Fibroblast of skin of back (primary cell): Measurements from ENCODE around the gene EDA2R. TPM values are rescaled to one million over a fixed set of nuclear protein-coding genes. Genes with fewer than 3 reads are reported as not detected.
A peak's percentile ranks its signal among the peaks of the same experiment; 100 is the strongest.

Source experiments
- DNase-seq: peaks from one replicate; pipeline ENCODE4 v3.0.0-alpha.2; 2013
- polyA plus RNA-seq, 2 experiments: library from polyadenylated mRNA; unstranded; fragments of 120-200 nt; gene quantifications; one replicate each; pipeline ENCODE4 v1.2.1, GENCODE V29; 2013; ENCODE audit not compliant: insufficient read length in 2 of 2

Gene EDA2R, protein sequence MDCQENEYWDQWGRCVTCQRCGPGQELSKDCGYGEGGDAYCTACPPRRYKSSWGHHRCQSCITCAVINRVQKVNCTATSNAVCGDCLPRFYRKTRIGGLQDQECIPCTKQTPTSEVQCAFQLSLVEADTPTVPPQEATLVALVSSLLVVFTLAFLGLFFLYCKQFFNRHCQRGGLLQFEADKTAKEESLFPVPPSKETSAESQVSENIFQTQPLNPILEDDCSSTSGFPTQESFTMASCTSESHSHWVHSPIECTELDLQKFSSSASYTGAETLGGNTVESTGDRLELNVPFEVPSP
- polyA plus RNA-seq (2013, experiment 1 of 2; ENCODE audit: insufficient read length) = 8.2 TPM
- 9.5 TPM for polyA plus RNA-seq (2013, experiment 2 of 2; ENCODE audit: insufficient read length)

DNA sequence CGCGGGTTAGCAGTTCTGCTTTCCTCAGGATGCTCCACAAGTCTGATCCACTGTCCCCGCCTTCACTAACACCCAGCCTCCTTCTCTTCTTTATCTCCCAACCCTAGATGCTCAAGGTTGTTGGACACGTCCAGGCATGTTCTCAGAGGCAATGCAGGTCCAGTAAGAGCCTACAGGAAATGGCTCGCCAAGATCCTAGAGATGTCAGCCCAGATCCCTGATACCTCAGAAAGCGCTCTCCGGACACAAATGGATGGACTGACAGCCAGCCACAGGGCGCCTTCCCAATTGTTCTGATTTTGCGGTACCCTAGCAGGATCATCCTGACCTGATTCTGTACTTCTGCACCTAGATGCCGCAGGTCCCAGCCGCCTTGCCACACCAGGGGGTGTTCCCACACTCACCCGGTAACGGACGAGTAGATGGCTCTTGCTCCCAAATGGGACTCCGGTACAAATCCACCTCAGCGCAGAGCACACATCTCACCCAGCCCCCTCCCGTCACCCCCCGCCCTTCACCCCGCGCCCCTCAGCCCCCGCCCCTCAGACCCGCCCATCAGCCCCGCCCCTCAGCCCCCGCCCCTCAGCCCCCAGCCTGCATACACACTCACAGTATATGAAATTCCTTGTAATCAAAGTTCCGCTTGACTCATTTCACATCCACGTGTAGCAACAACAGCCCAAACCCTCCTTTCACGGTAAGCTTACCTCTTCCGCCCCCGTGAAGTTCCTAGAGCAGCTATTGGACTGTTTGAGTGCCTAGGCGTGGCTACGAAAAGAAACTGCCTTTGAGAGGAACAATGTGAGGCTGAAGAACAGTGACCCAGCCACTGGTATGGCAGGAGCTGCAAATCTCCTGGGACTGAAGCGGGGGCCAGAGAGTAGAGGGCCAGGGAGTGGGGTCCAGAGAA lies at the start of gene EDA2R:
TSS of gene EDA2R (minus strand) at position 488 of the 910 bp plus-strand sequence. CDS start 23,058 bp downstream, outside the sequence.
- DNase-seq = peak; percentile 88

DNA sequence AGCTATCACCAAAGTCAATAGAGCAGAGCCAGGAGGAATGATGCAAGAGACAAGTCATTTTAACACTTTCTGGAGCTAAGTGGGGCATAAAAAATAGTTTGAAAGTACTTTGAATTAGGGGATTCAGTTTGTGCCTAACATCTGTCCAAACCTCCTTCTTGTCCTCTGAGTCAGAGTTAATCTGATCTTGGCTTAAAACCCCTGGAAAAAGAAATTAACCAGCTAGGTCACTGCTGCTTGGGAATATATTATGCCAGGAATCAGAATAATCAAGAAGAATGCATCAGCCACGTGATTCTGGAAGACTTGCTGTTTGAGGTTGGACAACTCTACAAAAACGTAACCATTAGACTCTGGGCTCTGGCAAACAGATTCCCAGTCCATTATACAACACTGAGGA lies 45.3 kb upstream of the EDA2R start:
- peak; percentile 1 for DNase-seq

DNA sequence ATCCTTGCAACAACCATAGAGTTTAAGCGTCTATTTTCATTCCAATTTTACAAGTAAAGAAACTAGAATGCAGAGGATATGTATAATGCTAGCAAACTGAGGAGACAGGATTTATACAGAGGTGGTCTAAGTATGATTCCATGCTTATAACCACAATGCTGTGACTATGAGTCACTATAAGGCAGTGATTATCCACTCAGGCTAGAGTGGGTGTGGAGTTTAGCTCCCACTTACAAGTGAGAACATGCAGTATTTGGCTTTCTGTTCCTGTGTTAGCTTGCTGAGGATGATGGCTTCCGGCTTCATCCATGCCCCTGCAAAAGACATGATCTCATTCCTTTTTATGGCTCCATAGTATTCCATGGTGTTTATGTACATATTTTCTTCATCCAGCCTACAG lies 41.6 kb upstream of the EDA2R start:
- peak; percentile 52 for DNase-seq

DNA sequence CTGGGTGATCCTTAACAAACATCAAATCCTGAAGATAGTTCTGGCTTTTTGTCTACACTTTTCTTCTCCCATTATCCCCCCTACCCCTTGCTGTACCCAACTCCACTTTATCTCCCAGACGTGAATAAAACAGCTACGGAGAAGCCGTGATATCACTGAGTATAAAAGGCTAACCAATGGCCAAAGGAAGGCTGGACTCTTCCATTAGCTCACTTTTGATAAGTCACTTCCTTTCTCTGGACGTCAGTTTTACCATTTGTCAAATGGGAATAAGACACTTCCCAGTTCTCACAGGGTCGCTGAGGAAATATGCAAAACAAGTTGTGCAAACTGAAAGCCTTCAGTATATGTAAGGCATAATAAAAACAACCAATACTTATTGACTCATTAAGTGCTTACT lies 38.6 kb upstream of the EDA2R start:
- DNase-seq = no peak

DNA sequence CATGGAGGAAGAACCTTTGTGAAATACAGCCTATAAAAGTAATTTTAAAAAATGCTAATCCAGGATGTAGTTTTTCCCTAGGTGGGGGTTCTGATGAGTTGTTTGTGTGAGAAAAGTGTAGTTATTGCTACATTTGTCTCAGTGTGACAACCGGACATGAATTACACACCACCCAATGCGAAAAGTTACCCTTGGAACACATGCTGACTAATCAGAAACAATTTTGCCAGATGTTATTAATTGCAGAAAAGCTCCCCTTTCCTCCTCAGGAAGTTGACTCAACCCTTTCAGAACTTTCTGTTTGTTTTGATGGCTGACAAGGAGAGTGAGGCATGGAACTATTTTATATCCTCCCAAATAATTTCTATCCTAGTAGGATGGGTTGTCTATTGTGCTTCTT lies 38.1 kb upstream of the EDA2R start:
- peak; percentile 86 for DNase-seq

DNA sequence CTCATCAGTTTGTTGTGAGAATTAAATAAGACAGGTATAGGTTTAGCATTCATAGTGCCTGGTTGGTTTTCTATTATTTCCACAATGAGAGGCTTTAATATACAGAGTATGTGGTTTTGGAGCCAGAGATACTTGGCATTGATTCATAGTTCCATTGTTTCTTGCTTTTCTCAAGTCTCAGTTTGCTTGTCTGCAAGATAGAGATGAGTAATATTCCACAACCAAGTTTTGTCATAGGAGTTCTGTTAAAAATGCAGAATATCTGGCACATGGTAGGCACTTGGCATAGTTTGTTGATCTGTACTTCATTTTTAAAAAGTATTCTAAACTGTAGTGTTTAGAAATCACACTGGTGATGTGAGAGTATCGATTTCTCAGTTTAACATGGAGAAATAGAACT lies 37.5 kb upstream of the EDA2R start:
- DNase-seq = peak; percentile 69

DNA sequence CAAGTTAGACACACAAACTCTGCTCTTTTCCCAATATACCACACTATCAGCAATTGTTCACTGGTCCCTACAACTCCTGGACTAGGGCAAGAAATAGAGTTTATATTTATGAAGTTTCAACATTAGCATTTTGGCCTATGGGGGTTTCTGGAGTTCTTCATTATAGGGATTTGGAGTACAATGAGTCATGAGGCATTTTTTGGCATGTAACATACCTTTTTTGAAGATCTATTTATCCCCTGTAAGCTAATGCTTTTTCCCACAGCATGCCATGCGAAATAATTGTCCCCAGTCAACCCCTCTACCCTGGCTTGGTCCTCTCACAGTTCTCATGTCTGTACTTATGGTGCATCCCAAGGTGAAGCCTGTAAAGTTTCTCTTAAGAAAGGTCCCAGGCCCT lies 36.7 kb upstream of the EDA2R start:
- peak; percentile 1 for DNase-seq

DNA sequence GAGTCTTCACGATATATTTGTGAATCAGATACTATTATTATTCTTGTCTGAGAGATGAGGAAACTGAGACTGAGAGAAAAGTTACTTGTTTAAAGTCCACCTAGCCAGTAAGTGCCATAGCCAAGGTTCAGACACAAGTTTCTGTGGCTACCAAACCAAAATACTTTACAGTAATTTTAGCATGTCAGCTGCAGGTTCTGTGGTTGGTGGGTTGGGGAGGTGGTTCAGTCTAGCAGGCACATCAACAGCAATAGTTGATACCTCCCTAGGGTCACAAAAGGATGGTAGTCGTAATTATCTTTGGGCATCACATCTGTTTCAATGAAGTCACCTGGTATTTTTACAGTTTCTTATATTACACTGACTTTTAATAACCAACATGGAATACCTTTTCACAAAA lies 35.6 kb upstream of the EDA2R start:
- DNase-seq = no peak

DNA sequence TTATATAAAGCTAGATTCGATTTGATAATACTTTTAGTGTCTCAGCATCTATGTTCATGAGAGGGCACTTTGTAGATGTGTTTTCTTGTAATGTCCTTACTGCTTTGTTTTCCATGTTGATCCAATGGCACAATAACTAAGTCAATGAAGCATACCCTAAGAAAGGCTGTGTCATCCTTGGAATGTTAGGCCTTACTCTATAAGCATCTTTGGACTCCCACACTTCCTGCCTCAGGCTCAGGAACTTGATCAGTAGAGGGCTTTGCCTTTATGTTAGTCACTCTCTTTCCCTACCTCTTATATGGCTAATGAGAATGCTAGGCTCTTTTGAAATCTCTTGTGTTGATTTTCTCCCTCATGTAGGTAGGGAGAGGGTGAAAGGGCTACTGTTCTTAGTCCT lies 33.2 kb upstream of the EDA2R start:
- peak; percentile 59 for DNase-seq

DNA sequence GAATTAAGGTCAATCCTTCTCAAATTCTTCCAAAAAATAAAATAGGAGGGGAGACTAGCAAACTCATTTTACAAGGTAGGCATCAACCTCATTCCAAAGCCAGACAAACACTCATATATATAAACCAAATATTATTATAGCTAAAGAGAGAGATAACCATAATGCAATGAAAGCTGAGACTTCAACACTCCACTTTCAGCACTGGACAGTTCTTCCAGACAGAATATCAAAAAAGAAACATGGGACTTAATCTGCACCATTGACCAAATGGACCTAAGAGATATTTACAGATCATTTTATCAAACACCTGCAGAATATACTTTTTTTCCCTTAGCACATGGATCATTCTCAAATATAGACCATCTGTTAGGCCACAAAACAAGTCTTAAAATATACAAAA lies 15.5 kb upstream of the EDA2R start:
- DNase-seq = no peak

DNA sequence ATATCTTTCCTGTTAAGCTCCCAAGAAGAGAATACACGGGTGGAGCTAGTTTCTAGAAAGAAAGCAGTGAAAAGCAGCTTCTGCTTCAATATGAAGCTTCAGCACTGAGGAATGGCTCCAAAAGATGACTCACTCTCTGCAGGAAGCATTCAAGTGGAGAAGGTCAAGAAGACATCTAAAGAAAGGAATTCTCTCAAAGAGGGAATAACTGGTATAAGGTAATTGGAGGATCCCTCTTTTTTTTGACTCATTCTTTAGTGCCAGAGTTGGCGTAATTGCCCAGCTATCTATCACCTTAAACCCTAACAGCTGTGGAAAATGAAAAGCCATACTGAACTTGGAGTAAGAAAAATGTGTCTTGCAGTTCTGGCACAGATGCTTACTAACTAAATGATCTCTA lies 3.5 kb downstream of the EDA2R start:
- peak; percentile 88 for DNase-seq

DNA sequence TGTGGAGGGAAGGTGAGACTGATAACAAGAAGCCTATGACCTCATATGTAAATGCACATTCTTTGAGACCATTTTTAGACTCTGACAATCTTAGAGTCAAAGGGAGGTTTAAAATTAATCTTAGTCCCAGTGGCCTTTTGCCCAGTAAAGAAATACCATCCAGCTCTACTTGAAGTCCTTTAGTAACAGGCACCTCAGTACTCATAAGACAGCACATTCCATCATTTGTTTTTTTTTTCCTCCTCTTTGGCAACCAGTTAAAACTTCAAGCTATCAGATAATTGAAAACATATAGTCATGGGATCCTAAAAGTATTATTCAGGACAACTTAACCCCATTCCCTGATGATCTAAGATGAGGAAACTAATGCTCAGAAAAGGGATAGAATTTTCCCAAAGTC lies 4.6 kb downstream of the EDA2R start:
- peak; percentile 65 for DNase-seq

DNA sequence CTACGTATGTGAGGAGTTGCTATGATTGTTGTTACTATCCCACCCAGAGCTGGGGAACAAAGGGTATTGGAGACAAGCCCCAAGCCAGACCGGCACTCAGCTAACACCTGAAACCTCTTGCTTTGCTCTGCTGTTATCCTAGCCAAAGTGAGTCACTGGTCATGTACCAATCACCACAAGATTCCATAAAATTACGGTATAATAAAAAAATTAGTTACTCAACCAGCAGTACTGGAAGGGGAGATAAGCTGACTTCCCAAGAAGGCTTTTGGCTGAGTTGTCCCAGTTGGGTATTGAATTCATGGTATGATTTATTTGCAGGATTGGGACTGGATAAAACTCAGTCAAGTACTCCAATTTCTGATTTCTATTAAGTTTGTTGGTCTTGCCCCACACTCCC lies 5.3 kb downstream of the EDA2R start:
- DNase-seq = peak; percentile 79

DNA sequence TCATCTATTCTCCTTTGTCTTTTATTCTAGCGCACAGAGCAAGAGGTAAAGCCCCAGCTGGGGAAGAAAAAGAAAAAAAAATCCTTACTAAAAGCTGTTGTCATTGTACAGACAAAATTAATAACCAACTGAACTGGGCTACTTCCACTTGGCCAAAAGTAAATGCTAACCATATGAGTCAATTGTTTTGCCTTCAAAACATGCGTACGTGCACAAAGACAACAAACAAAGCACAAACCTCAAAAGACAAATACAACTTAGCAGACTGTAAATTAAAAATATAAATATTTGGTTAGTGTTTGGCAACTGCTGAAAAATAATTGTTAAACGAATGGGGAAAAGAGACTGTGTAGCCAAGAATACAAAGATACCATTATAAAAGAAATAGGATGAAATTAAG lies 5.9 kb downstream of the EDA2R start:
- DNase-seq = peak; percentile 30

DNA sequence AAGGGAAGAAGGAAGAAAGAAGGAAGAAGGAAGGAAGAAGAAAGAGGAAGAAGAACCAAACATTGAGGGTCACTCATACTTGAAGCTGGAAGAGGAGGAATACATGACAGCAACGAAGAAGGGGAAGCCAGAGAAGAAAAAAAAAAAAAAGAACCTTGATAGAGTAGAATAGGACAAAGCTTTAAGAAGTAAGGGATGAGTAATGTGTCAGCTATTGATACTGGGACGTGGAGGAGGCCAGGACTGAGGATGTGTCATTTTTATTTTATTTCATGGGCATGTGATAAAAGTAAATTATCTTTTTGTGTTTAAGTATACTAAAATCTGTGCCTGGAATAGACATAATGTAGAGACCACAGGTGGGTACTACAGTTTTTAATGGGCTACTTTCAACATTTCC lies 6.4 kb downstream of the EDA2R start:
- peak; percentile 72 for DNase-seq

DNA sequence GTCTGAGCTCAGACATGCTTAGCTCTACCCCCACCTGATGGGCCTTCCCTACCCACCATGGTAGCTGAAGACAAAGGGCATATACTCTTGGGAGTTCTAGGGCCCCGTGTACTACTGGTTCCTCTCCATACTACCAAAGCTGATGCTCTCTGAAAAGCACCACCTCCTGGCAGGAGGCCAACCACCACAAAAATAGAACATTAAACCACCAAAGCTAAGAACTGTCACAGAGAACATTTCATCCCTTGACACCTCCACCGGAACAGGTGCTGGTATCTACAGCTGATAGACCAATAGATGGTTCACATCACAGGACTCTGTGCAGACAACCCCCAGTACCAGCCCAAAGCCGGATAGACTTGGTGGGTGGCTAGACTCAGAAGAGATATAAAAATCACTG lies 13.4 kb downstream of the EDA2R start:
- no peak for DNase-seq

DNA sequence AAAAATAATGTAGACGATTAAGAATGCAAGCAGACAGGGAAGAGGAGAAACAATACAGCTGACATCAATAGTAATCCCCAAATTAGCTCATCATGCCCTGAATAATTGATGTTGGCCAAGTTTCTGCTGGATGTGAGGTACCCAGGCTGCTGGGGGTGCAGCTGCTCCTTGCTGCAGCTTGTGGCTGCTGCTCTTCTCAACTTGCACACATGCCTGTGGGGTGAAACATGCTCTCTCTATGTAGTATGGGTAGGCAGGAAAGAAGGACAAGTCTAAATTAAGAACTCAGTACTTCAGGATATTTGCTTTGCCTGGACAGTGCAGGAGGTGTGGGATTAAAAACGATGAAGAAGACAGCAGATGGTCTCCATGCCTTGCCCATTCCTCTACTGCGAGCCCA lies 16.7 kb downstream of the EDA2R start:
- no peak for DNase-seq

DNA sequence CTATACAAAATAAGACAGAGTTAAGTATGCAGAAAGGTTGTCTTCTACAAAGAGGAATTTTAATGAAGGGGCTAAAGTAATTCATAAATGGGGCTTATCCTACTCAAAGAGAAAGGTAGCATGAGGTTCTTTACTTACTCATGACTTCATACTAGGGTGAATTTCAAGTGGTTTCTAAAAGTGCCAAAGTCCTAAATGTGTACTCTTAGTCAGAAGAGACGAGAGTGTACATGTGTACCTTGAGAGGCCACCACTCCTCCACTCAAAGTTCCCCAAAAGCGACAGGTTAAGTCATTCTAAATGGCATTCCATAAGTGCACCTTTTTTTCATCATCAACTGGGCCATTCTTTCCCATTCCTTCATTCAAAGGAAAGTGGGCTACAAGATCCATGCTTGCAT lies 21.9 kb downstream of the EDA2R start:
- DNase-seq = no peak

DNA sequence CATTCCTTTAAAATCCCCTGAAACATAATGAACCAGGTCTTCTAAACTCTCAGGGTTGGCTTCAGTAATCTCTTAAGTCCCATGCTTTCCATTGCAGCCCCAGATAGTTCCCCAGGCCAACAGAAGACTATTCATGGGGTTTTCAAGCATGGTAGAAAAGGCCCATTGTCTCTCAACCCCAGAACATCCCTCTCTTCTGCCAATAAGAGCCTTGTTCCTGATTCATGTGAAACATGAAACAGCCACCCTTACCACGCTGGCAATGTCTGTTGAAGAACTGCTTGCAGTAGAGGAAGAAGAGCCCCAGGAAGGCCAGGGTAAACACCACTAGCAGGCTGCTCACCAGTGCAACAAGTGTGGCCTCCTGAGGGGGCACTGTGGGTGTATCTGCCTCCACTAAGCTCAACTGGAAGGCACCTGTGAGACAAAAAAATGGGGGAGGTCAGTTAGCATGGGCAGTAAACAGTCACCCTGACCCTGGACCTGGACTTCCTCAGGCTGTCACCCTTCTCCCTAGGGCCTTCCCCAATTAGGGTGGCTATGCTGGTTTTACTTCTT lies 36.4 kb downstream of the EDA2R start:
- DNase-seq = no peak

DNA sequence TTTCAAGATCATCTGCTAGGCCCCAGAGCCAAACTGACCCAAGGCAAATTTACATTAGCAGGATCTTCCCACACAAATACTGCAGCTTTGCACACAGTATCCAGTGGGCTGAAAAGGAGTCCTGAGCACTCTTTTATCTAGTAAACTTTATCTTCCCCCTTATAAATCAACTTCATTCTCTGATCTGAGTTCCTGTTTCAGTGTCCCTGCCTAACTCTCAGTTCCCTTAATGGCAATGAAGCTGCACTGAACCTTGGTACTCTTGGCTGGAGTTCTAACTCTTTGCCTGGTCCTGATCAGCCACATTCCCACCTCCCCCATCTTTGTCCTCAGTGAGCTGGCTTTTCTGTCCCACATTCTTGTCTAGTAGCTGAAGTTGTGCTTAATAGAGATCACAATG lies 37.4 kb downstream of the EDA2R start:
- DNase-seq = no peak

DNA sequence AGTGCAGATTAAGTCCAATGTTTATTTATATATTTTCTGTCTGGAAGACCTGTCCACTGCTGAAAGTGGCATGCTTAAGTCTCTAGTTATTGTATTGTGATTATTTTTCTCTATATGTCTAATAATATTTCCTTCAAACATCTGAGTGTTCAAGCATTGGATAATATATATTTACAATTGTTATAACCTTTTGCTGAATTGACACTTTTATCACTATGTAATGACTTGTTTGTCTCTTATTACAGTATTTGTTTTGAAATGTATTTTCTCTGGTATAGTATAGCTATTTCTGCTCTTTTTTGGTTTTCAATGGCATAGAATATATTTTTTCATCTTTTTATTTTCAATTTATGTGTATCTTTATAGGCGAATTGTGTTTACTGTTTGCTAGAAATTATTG lies 59.7 kb downstream of the EDA2R start:
- DNase-seq = no peak

DNA sequence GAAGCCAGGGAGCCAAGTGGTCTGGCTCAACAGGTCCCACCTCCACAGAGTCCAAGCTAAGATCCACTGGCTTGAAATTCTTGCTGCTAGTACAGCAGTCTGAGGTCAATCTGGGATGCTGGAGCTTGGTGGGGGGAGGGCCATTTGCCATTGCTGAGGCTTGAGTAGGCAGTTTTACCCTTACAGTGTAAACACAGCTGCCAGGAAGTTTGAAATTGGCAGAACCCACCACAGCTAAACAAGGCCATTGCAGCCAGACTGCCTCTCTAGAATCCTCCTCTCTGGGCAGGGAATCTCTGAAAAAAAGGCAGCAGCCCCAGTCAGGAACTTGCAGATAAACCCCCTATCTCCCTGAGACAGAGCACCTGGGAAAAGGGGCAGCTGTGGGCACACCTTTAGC lies 84.9 kb downstream of the EDA2R start:
- DNase-seq = no peak

DNA sequence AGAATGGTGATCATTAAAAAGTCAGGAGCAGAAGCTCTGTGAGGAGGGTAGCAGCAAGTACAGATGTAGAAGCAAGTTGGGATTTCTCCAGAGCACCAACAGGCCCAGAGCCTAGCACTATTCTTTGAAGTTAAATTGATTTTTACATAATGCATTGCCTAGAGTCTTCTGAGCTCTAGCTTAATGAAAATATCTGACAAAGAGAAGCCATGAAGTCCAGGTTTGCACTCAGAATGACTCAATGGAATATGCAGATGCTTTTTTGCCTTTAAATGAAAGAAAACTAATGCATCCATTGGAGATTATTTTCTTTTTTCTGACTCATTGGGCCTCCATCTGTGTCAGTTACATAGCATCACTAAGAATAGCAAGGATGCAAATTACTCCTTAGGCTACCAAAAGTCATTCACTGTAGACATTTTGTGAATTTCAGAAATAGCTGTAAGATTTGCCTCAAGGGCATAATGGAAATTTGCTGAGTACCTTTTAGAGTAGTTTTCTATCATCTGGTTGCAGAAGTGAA lies 91.0 kb downstream of the EDA2R start:
- no peak for DNase-seq
